Left renal pelvis (tissue), 4 donors: ENCODE data around the gene B4GALNT3. TPM values are rescaled to one million over a fixed set of nuclear protein-coding genes. Genes with fewer than 3 reads are reported as not detected.

ENCODE experiments used
- DNase-seq, 4 donors: peaks; one replicate each; pipeline ENCODE4 v3.0.0-alpha.2; 2013; ENCODE audit warnings: low read depth in 4 of 4, low spot score in 3 of 4
- polyA plus RNA-seq, 4 donors: library from polyadenylated mRNA; unstranded; fragments of 120-200 nt; gene quantifications; one replicate each; pipeline ENCODE4 v1.2.1, GENCODE V29; 2013; ENCODE audit not compliant: insufficient read length in 4 of 4

The B4GALNT3 gene
- polyA plus RNA-seq, 4 donors: 7.3 to 22.2 (median 15.7) TPM

DNA sequence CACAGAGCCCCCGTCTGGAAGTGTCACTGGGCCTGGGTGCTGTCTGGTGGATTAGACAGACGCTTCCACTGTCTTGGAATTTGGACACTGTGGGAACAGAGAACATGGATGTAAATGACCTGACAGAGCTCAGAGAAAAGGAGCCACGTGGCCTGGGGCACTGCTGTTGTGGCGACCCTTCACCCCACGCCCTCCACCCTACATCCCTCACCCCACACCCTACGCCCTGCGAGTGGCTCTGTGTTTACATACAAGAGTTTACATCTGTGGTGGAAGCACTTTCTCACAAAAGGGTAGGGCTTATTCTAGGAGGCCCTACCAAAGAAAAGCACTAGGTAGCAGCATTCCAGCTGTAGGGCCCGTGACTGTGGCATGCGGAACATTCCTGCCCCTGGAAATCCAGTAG lies 47.7 kb downstream of the B4GALNT3 start:
- no peak for DNase-seq

DNA sequence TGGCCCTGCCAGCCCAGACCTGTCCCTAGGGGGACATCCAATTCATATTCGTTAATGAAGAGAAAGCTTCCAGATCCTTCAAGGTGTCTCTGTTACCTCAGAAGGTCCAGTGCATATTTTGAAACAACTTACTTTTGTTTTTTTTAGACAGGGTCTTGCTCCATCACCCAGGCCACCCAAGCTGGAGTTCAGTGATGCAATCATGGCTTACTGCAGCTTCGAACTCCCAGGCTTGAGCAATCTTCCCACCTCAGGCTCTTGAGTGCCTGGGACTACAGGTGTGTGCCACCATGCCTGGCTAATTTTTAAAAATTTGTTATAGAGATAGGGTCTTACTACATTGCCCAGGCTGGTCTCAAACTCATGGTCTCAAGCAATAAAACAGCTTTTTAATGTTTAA lies 48.4 kb downstream of the B4GALNT3 start:
- no peak for DNase-seq

DNA sequence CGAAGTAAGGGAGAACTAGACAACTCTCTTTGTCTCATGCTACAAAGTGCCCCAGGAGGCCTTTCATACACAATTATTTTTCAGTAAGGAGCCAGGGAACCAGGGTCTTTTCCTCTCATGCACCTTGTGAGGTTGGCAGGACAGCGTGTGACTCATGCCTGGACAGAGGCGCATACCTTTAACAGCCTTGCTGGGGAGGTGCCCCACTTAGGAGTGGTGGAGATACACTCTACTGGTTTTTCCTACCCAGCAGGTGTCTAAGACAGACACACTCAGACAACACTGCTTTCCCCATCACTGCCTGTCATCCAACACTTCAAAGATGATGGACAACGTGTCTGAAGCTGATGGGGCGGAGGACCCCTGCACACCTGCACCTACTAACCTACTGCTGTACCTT lies 49.1 kb downstream of the B4GALNT3 start:
- DNase-seq: no peak

DNA sequence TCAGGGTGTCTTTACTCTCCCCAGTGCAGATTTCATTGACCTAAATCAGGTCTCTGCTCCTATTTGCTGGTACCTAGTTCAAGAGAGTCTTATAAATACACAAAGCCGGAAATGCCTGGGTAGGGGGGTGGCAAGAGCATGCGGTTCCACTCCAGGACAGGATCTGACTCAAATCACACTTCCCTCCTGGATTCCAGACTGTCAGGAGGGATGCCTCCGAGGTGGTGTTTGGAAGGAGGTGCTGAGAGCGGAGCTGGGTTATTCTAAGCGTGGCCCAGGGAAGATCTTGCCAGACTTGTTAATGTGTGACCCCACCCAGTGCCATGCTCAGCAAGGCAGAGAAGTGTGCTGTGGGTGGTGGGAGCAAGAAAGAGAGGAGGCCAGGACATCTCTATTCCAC lies 49.8 kb downstream of the B4GALNT3 start:
- DNase-seq: no peak

DNA sequence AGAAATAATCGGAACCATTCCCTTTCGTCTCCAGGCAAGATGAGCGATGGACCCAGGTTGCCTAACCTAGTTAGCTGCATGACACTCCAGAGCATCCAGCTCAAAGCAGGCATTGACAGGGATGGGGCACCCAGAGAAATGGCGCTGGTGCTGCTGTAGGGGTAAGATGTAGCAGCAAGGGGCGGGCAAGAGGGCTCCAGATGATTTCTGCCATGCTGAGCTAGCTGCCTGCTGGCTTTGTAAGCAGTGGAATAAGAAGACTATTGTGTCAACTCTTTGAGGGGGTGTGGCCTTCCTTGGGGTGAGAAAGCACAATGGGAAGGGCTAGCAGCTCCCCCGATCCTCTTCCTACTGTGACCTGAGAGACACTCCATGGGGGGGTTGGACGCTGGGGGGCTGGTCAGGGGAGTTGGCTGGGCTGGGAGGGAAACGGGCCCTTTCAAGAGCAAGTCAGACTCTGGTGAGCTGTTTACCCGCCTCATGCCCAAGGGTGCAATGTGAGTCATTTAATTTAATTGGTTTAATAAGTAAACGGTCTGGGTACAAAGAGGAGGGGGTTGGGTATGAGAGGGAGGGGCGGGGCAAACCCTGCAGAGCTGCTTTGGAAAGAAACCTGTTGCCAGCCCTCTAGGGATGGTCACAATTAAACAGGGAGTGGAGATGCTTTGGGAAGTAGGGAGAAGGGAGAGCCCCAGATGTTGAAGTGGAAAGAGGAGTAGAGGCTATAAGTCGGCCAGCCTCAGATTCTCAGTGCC lies 50.5 kb downstream of the B4GALNT3 start:
- no peak for DNase-seq

DNA sequence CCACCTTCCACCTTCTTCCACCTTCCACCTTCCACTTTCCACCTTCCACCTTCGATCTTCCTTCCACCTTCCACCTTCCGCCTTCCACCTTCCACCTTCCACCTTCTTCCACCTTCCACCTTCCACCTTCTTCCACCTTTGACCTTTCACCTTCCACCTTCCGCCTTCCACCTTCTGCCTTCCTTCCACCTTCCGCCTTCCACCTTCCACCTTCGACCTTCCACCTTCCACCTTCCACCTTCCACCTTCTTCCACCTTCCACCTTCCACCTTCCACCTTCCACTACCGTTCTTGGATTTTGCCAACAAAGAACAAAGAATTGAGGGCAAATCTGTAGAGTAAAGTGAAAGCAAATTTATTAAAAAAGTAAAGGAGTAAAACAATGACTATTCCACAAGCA lies 53.2 kb downstream of the B4GALNT3 start:
- DNase-seq: no peak

DNA sequence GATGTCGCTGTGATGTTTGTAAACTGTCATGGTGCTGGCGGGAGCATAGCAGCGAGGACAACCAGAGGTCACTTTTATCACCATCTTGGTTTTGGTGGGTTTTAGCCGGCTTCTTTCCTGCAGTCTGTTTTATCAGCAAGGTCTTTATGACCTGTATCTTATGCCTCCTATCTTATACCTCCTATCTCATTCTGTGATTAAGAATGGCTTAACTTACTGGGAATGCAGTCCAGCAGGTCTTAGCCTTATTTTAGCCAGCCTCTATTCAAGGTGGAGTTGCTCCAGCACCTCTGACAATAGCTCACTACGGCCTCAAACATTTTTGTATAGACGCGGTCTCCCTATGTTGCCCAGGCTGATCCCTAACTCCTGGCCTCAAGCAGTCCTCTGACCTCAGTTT lies 53.7 kb downstream of the B4GALNT3 start:
- no peak for DNase-seq

DNA sequence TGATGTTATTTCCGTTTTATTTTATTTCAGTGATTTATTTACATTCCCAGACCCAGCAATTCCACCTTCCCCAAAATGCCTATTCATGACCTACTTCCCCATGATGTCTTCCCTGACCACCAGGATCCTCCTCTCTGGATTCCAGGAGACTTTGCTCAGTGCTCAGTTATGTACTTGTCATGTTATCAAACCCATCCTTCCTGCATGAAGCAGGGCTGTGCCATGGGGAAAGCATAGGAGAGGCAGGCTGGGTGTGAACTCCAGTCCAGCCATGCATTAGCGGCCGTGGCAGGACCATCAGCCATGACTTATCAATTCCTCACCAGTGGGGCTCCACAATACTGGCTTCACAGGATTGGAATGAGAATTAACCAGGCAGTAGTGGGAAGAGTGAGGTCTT lies 57.8 kb downstream of the B4GALNT3 start:
- no peak for DNase-seq

DNA sequence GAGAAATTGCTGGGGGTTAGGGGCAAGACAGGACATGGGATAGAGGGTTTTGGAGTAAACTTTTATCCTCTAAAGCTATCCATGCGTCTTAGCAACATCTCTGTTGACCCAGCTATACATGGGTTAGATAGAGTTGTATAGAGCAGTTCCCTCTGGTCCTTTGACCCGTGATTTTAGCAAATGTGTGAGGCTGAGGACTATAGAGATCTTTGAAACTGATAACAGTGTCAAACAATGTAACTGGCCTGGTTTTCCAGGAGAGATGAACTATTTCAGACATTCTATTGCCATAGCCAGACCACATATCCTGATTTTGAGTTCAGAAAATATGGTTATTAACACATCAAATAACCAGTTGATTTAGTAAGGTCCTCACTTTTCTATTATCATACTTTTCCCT lies 60.4 kb downstream of the B4GALNT3 start:
- DNase-seq: no peak

DNA sequence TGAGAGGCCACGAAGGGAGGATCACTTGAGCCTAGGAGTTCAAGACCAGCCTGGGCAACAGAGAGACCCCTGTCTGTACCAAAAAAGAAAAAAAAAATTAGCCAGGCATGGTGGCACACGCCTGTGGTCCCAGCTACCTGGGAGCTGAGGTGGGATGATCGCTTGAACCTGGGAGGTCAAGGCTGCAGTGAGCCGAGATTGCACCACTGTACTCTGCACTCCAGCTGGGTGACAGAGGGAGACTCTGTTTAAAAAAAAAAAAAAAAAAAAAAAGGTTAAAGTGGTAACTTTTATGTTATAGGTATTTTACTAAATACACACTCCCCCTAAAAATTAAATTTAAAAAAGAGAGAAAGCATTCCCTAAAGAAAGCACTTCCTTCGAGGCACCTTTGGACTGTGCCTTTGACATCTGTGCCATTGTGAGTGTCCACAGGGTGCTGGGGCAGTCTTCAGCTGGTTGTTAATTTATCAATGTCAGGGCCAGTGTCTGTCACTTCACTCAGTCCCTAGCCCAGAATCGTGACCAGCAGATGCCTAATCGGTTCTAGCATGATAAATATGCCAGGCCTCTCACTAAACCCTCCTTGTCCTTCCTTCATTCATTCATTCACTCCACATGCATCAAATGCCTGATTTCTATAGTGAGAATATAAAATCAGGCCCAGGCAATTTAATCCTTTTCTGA lies 63.1 kb downstream of the B4GALNT3 start:
- DNase-seq: no peak

DNA sequence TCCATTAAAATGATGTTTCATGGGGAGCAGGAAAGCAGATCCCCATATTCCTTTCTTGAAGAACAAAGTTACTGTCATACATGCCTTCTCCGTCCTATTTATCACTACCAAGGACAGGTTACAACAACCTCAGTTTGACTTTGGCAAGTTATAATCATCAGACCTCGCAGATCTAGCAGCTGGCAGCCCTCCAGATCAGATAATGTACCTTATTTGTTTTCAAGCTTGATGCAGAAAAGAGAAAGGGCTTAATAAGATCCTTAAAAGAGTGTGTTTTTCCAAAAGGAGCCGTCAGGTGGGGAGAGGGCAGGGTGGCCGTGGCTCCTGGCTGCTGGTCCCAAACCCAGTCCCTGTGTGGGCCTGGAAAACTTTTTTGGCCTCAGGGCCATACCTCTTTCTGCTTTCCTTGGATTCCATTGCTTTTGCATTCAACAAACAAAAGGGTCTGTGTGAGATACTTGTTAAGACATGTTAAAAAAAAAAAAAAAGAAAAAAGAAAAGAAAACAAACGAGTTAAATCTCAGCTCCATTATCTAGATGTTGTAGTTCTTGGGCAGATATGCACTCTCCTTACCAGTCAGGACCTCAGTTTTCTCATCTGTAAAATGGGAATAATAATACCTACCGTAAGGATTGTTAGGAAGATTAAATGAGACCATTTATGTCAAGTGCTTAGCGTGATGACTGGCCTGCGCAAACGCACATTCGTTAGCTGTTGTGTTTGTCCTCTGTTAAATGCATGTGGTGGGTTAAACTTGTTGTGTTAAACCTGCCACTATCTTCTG lies 64.6 kb downstream of the B4GALNT3 start:
- no peak for DNase-seq

DNA sequence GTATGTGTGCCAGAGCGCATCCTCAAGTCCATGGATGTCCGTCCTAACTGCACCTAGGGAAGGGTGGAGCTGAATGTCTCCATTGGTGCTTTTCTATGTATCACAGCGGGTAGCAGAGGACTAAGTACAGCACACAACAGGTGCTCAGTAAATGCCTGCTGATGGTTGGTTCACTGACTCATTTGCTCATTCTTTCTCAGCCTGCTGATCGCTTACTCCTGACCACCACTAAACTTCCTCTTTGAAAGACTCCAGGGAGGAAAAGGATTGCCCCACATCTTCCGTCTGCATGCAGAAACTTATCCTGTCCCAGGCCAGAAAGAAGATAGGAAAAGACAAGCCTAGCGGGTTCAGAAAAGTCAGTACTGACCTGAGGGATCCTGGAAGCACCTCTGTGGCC lies 66.3 kb downstream of the B4GALNT3 start:
- DNase-seq: no peak

DNA sequence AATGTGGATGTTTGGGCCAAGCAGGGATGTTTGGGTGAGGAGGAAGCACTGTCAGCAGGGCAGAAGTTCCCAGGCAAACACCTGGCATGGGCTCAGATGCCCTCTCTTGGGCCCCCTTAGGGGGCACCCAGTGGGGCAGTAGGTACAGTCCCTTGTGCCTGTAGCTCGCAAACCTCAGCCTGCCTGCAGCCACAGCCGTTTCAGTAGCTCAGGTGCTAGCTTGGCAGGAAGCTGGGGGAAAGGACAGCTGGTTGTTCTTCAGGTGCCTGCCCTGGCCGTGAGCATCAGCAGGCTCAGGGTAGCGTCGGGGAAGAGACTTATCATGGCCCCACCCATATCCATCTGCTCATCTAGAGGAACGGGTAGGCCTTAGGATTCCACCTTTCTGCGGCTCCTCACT lies 67.5 kb downstream of the B4GALNT3 start:
- DNase-seq: no peak

DNA sequence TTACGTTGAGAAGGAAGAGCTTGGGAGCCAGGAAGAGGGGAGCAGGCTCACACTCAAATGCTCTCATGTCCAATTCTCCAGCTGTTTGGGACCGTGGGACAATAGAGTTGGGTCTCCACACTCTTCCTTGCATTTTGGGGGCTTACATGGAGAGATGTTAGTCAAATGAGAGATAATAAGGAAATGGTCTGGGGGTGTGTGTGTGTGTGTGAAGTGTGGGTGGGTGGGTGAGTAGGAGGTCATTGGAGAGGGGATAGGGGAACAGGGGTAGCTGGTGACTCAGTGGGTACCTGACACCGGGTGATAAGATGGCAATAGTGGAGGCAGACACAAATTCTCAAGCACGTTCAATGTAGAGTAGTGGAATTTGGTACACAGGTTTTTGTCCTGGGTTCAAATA lies 68.0 kb downstream of the B4GALNT3 start:
- no peak for DNase-seq

DNA sequence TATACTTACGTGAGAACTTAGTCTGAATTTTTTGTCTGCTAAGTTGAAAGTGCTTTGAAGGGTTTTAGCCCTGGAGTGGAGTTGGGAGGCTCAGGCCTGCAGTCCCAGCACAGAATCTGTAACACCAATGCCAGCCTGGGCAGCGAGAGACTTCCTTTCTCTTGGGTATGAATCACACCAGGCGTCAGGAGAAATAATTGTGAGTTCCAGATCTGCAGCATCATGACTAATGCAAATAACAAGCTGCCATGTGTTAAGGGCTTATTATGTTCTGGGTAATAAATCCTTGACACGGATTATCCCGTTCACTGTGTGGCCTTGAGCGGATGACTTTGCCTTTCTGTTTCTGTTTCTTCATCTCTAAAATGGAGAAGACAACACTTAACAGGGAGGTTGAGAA lies 70.6 kb downstream of the B4GALNT3 start:
- DNase-seq: no peak

DNA sequence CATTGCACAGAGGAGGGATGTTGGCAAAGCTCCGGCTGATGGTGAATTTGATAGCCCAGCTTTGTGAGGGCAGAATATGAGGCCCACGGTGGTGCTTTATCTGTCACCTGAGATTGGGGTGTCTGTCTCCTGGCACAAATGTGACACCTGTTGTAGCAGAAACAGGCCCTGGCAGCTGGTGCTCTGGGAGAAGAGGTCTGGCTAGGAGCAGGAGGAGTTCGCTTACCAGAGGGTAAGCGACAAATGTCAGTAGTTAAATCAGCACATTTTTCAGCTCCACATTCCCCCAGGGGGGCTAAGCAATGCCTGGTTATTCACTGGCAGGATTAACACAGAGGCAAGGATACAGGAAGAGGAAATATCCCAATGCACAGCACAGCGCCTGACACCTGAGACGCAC lies 71.1 kb downstream of the B4GALNT3 start:
- DNase-seq: no peak

DNA sequence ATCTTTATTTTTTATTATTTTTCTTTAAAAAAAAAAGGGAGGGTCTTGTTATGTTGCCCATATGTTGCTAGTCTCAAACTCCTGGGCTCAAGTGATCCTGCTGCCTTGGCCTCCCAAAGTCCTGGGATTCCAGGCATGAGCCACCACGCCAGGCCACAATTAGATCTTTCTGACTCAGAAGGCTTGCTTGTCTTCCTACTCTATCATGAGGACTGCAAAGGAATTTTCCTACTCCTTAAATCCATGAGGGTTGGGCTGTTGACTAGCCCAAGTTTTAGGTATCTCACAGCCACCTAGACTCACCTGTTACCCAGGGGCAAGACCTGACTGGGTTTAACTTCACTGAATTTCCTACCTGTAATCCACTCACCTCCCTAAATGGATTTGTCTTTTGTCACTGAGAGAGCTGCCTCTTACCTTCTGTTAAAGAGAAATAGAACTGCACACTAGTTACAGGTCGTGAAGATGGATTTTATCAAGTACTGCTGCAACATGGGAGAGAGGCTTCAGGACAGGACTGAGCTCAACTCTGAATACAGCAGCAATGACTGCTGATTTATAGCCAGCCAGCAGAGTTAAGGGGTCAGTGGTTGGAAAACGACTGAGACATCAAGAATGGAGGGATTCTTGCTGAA lies 72.3 kb downstream of the B4GALNT3 start:
- no peak for DNase-seq

DNA sequence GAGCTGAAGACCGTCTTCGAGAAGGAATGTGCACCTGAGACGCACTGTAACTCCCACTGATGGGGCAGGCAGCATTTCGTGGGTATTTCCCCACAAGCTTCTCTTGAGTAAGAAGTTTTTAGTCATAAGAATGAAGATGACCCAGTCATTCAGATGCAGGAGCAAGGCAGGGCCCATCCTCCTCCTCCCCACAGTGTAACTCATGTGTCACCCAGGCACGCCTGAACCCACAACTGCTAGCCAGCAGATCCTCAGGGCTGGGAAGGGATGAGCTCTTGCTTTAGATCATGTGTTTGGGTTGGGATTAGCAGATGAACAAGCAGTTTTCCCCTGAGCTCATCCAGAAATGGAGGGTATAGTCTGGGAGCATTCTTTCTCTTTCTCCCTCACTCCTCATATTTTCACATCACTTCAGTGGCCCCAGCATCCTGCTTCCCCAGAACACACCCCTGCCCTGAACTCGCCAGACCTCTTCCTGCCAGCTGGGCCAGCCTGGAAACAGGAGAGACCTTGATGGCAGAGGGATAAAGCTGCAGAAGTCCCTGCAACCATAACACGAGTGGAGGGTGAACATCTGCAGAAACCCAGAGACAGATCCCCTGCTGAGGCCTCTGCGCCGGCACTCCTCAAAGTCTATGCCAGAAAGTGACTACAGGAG lies 73.3 kb downstream of the B4GALNT3 start:
- no peak for DNase-seq

DNA sequence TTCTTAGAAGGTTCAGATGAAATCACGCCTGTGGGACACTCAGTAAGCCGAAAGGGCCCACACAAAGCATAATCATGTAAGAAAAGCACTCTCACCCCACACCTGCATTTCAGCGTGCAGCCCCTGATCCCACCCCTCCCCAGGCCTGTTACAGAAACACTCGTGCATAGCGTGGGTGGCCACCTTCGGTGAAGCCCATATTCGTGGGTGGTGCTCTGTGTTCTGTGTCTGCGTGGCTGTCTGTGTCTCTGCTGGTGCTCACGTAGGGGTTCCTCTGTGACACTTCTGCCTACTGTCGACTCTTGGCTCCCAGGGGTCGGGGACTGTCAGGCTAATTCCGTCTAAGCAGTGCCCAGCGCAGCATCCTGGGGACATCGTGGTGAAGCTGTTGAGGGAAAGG lies 74.0 kb downstream of the B4GALNT3 start:
- DNase-seq: no peak

DNA sequence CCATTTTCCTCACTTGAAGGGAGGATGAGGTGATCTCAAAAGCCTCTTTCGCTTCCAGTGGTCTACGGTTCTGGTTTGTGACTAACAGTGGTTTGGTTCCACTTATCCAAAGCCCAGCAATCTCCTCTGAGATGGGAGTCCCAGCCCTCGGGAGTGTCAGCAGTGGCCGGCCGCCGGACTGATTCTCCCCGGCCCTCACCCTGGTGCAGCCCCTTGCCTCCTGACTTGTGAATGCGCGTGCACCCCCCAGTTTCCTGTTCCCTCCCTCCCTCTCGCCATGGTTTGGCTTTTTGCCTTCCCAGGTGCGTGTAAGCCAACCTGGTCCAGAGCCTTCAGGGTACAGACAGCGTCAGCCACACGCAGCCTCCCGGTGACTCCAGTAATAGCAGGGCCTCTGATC lies 74.5 kb downstream of the B4GALNT3 start:
- no peak for DNase-seq

DNA sequence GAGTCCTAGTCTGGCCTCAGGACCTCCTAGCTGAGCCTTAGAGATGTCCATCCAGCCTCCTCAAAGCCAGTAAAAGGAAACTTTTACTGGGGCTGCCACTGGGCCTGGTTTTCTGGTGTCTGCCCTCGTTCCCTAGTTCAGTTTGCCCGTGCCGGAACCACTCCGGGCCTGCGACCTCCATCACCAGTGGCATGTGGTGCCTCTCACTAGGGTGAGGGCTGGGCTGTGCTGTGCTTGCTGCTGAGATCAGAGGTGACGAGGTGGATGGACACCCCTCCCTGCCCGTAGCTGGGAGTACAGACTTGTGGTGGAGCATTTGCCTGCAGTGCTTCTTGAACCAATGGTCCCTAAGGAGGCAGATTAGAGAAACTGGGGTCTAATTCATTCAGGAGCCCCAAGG lies 75.7 kb downstream of the B4GALNT3 start:
- DNase-seq: no peak
